ENCODE results near the gene HHLA2.

- TF ChIP-seq FOXM1 (IDR thresholded peaks at IDR 0.05; ENCODE audit: borderline replicate concordance, low read depth) (no peak), RAD21 (IDR thresholded peaks at IDR 0.05; ENCODE audit: low read depth) (no peak), EP300 (IDR thresholded peaks at IDR 0.05; ENCODE audit: borderline replicate concordance) (no peak), NFIC (IDR thresholded peaks at IDR 0.05) (no peak), REST (IDR thresholded peaks at IDR 0.05; ENCODE audit: low read depth) (no peak), CREB1 (IDR thresholded peaks at IDR 0.05; ENCODE audit: low read depth) (no peak), TCF12 (IDR thresholded peaks at IDR 0.05; ENCODE audit: low read depth) (no peak), CEBPB (IDR thresholded peaks at IDR 0.05) (no peak), YY1 (IDR thresholded peaks at IDR 0.05; ENCODE audit: low read depth) (no peak), TAF1 (IDR thresholded peaks at IDR 0.05; ENCODE audit: low read depth) (no peak), TEAD4 (IDR thresholded peaks at IDR 0.05) (no peak), MAX (IDR thresholded peaks at IDR 0.05) (no peak), ZBTB7A (IDR thresholded peaks at IDR 0.05; ENCODE audit: low read depth) (no peak), EGR1 (IDR thresholded peaks at IDR 0.05) (no peak)
These were observed 124.6 kb downstream of the HHLA2 start for GRCh38 chr3:108420926-108421325.
